Neural cell (in vitro differentiated cells): ENCODE results near the gene HDAC4.

Experiments
- CTCF ChIP-seq: fragments of 450-650 bp; IDR thresholded peaks from 2 replicates; pipeline ENCODE4 v1.5.1; 2014; ENCODE audit warnings: antibody characterized with exemption, mild to moderate bottlenecking, moderate library complexity; ENCODE audit not compliant: poor library complexity, severe bottlenecking
- POLR2AphosphoS5 ChIP-seq: IDR thresholded peaks from 2 replicates; pipeline ENCODE4 v1.6.1; 2012
- RAD21 ChIP-seq: fragments of 450-650 bp; conservative IDR thresholded peaks from 2 replicates; pipeline ENCODE4 v1.6.1; 2014; ENCODE audit warnings: antibody characterized with exemption, mild to moderate bottlenecking, moderate library complexity
- REST ChIP-seq: IDR thresholded peaks from 2 replicates; pipeline ENCODE4 v1.6.1; 2012; ENCODE audit warnings: borderline replicate concordance

- no peak for TF ChIP-seq CTCF
- no peak for TF ChIP-seq REST
- TF ChIP-seq POLR2AphosphoS5 = no peak
- no peak for TF ChIP-seq RAD21
Observed at GRCh38 chr2:239387811-239388210, 13.0 kb downstream of the HDAC4 start.
